SH-SY5Y (cell line): ENCODE results near the gene PES1.

Experiments used
- GATA2 ChIP-seq: IDR thresholded peaks from 2 replicates; pipeline ENCODE4 v1.6.1; 2011; ENCODE audit warnings: mild to moderate bottlenecking, low read depth, low read length
- GATA3 ChIP-seq: IDR thresholded peaks from 2 replicates; pipeline ENCODE4 v1.6.1; 2011; ENCODE audit warnings: low read depth, mild to moderate bottlenecking, low read length, moderate library complexity

GRCh38 chr22:30606455-30607299, 15.0 kb upstream of the PES1 start, which contains the start of gene TCN2:
- no peak for TF ChIP-seq GATA2
- TF ChIP-seq GATA3, result no peak
